Neural cell (in vitro differentiated cells): Measurements from ENCODE around the gene PIK3AP1. TPM values are rescaled to one million over a fixed set of nuclear protein-coding genes. Genes with fewer than 3 reads are reported as not detected.

Experiments used
- H2AFZ ChIP-seq: fragments of 200-600, 300-800 bp; sonication (generic), shearing (Covaris generic); 2 replicates; pipeline ENCODE4 v1.6.0; 2014; ENCODE audit warnings: low read depth, mild to moderate bottlenecking, antibody characterized with exemption, low read length, moderate library complexity
- H3F3A ChIP-seq: fragments of 200-600 bp; shearing (Covaris generic); 2 replicates; pipeline ENCODE4 v1.6.1; 2016; ENCODE audit warnings: mild to moderate bottlenecking, moderate library complexity, mixed read lengths, antibody characterized with exemption, low read length; ENCODE audit not compliant: insufficient read depth, poor library complexity, severe bottlenecking
- H3K27ac ChIP-seq: fragments of 200-600, 300-800 bp; sonication (generic), shearing (Covaris generic); 2 replicates; pipeline ENCODE4 v1.5.1; 2014; ENCODE audit warnings: mild to moderate bottlenecking, low read length, moderate library complexity
- H3K27me3 ChIP-seq: fragments of 300-800, 200-600 bp; sonication (generic), shearing (Covaris generic); 2 replicates; pipeline ENCODE4 v1.6.0; 2014; ENCODE audit warnings: mild to moderate bottlenecking, low read depth, low read length, moderate library complexity; ENCODE audit not compliant: insufficient read depth
- H3K36me3 ChIP-seq: fragments of 300-800, 200-600 bp; sonication (generic), shearing (Covaris generic); 2 replicates; pipeline ENCODE4 v1.5.1; 2014; ENCODE audit warnings: mild to moderate bottlenecking, antibody characterized with exemption, low read length, moderate library complexity; ENCODE audit not compliant: insufficient read depth
- H3K4me2 ChIP-seq: fragments of 300-800, 200-600 bp; sonication (generic), shearing (Covaris generic); 2 replicates; pipeline ENCODE4 v1.6.0; 2014; ENCODE audit warnings: mild to moderate bottlenecking, low read length
- H3K4me3 ChIP-seq: fragments of 300-800, 200-600 bp; sonication (generic), shearing (Covaris generic); 2 replicates; pipeline ENCODE4 v1.5.1; 2014; ENCODE audit warnings: mild to moderate bottlenecking, low read length, moderate library complexity
- H3K79me2 ChIP-seq: fragments of 200-600 bp; shearing (Covaris generic); replicated peaks from 2 replicates; pipeline ENCODE4 v1.6.0; 2014; ENCODE audit warnings: mild to moderate bottlenecking, low read length, moderate library complexity; ENCODE audit not compliant: insufficient read depth
- H3K9ac ChIP-seq: fragments of 300-800, 200-600 bp; sonication (generic), shearing (Covaris generic); 2 replicates; pipeline ENCODE4 v1.6.1; 2016; ENCODE audit warnings: mild to moderate bottlenecking, low read length, mixed read lengths
- H3K9me2 ChIP-seq: fragments of 200-600 bp; shearing (Covaris generic); 2 replicates; pipeline ENCODE4 v1.6.1; 2016; ENCODE audit warnings: mild to moderate bottlenecking, low read length, mixed read lengths; ENCODE audit not compliant: insufficient read depth
- H3K9me3 ChIP-seq: fragments of 200-600, 300-800 bp; sonication (generic), shearing (Covaris generic); 2 replicates; pipeline ENCODE4 v1.6.1; 2016; ENCODE audit warnings: mild to moderate bottlenecking, mixed run types, low read length, moderate library complexity, mixed read lengths
- H4K20me1 ChIP-seq: fragments of 200-600 bp; shearing (Covaris generic); 2 replicates; pipeline ENCODE4 v1.6.1; 2016; ENCODE audit warnings: mild to moderate bottlenecking, mixed run types; ENCODE audit not compliant: insufficient read depth
- EP300 ChIP-seq: fragments of 450-650 bp; conservative IDR thresholded peaks from 2 replicates; pipeline ENCODE4 v1.6.1; 2014; ENCODE audit warnings: antibody characterized with exemption, mild to moderate bottlenecking, moderate library complexity; ENCODE audit not compliant: poor library complexity, severe bottlenecking
- EZH2 ChIP-seq: fragments of 200-600, 300-800 bp; shearing (Covaris generic), sonication (generic); IDR thresholded peaks from 2 replicates; pipeline ENCODE4 v1.6.1; 2014; ENCODE audit warnings: antibody characterized with exemption, low read length, borderline replicate concordance, mild to moderate bottlenecking; ENCODE audit not compliant: insufficient read depth, poor library complexity, severe bottlenecking
- MXI1 ChIP-seq: fragments of 450-650 bp; conservative IDR thresholded peaks from 2 replicates; pipeline ENCODE4 v1.6.1; 2014; ENCODE audit warnings: antibody characterized with exemption, mild to moderate bottlenecking; ENCODE audit not compliant: poor library complexity, severe bottlenecking
- POLR2AphosphoS5 ChIP-seq: IDR thresholded peaks from 2 replicates; pipeline ENCODE4 v1.6.1; 2012
- RAD21 ChIP-seq: fragments of 450-650 bp; conservative IDR thresholded peaks from 2 replicates; pipeline ENCODE4 v1.6.1; 2014; ENCODE audit warnings: antibody characterized with exemption, mild to moderate bottlenecking, moderate library complexity
- REST ChIP-seq: IDR thresholded peaks from 2 replicates; pipeline ENCODE4 v1.6.1; 2012; ENCODE audit warnings: borderline replicate concordance
- SMC3 ChIP-seq: fragments of 450-650 bp; conservative IDR thresholded peaks from 2 replicates; pipeline ENCODE4 v1.6.1; 2014; ENCODE audit warnings: antibody characterized with exemption, mild to moderate bottlenecking, moderate library complexity; ENCODE audit not compliant: poor library complexity
- TAF1 ChIP-seq: IDR thresholded peaks from 2 replicates; pipeline ENCODE4 v1.6.1; 2012; ENCODE audit warnings: low read depth
- polyA plus RNA-seq: library from polyadenylated mRNA; depleted of rRNA; stranded (reverse); fragments of >200 nt; gene quantifications from 2 replicates; pipeline ENCODE4 v1.2.3, GENCODE V29; 2014
- TF ChIP-seq, protein P1 (sequence below): fragments of 450-650 bp; IDR thresholded peaks from 2 replicates; pipeline ENCODE4 v1.5.1; 2014; ENCODE audit warnings: antibody characterized with exemption, mild to moderate bottlenecking, moderate library complexity; ENCODE audit not compliant: poor library complexity, severe bottlenecking

The PIK3AP1 gene
- polyA plus RNA-seq, 1 donor from 2014 or later = 0.05 TPM

GRCh38 chr10:96697438-96697837 is 22.9 kb downstream of the PIK3AP1 start:
- no peak overlapping the region for H3K9ac ChIP-seq
- no peaks in the 10 kb centered on the region for H3K79me2 ChIP-seq
- no peak overlapping the region for H3K4me3 ChIP-seq
- no peak overlapping the region for H3K27ac ChIP-seq
- TF ChIP-seq REST (no peak), SMC3 (no peak), EZH2 (no peak), POLR2AphosphoS5 (no peak), RAD21 (no peak), EP300 (no peak), TAF1 (no peak), MXI1 (no peak)
- TF ChIP-seq, protein P1, sequence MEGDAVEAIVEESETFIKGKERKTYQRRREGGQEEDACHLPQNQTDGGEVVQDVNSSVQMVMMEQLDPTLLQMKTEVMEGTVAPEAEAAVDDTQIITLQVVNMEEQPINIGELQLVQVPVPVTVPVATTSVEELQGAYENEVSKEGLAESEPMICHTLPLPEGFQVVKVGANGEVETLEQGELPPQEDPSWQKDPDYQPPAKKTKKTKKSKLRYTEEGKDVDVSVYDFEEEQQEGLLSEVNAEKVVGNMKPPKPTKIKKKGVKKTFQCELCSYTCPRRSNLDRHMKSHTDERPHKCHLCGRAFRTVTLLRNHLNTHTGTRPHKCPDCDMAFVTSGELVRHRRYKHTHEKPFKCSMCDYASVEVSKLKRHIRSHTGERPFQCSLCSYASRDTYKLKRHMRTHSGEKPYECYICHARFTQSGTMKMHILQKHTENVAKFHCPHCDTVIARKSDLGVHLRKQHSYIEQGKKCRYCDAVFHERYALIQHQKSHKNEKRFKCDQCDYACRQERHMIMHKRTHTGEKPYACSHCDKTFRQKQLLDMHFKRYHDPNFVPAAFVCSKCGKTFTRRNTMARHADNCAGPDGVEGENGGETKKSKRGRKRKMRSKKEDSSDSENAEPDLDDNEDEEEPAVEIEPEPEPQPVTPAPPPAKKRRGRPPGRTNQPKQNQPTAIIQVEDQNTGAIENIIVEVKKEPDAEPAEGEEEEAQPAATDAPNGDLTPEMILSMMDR = no peak
- no peaks in the 10 kb centered on the region for H4K20me1 ChIP-seq
- H3K27me3 ChIP-seq = no peaks in the 10 kb centered on the region
- H3K36me3 ChIP-seq = no peaks in the 10 kb centered on the region
- H3F3A ChIP-seq = no peaks in the 10 kb centered on the region
- no peaks in the 10 kb centered on the region for H3K9me2 ChIP-seq
- H2AFZ ChIP-seq = no peak overlapping the region
- no peaks in the 10 kb centered on the region for H3K9me3 ChIP-seq
- H3K4me2 ChIP-seq = no peak overlapping the region

- no peaks in the 10 kb centered on the region for H3K9me3 ChIP-seq
- no peaks in the 10 kb centered on the region for H3K9me2 ChIP-seq
- H3F3A ChIP-seq = no peaks in the 10 kb centered on the region
- H3K27me3 ChIP-seq = no peaks in the 10 kb centered on the region
- no peak overlapping the region for H2AFZ ChIP-seq
- no peaks in the 10 kb centered on the region for H3K36me3 ChIP-seq
- H4K20me1 ChIP-seq = no peaks in the 10 kb centered on the region
- TF ChIP-seq, protein P1 = no peak
- TF ChIP-seq EZH2 = no peak
- no peak for TF ChIP-seq MXI1
- no peak for TF ChIP-seq POLR2AphosphoS5
- no peak for TF ChIP-seq REST
- TF ChIP-seq SMC3 = no peak
- TF ChIP-seq TAF1 = no peak
- TF ChIP-seq EP300 = no peak
- no peak for TF ChIP-seq RAD21
- no peaks in the 10 kb centered on the region for H3K79me2 ChIP-seq
- no peak overlapping the region for H3K27ac ChIP-seq
- H3K4me3 ChIP-seq = no peak overlapping the region
- no peak overlapping the region for H3K9ac ChIP-seq
- no peak overlapping the region for H3K4me2 ChIP-seq
Measured at GRCh38 chr10:96696845-96697425, 23.4 kb downstream of the PIK3AP1 start.
